T1000 (cell line): Measurements from ENCODE around the gene CCR6.
"Not testable (repeated sequence)": the region's sequence is repeated elsewhere in the genome, so short reads cannot be mapped to it uniquely, and the experiment has no call there.

Experiments
- DNase-seq: peaks from one replicate; lab custom pipeline; 2025; ENCODE audit warnings: mixed read lengths; lab: John Stamatoyannopoulos, UW

Gene CCR6

GRCh38 chr6:167172011-167172410 lies 49.1 kb downstream of the CCR6 start:
- DNase-seq = not testable (repeated sequence)

DNA sequence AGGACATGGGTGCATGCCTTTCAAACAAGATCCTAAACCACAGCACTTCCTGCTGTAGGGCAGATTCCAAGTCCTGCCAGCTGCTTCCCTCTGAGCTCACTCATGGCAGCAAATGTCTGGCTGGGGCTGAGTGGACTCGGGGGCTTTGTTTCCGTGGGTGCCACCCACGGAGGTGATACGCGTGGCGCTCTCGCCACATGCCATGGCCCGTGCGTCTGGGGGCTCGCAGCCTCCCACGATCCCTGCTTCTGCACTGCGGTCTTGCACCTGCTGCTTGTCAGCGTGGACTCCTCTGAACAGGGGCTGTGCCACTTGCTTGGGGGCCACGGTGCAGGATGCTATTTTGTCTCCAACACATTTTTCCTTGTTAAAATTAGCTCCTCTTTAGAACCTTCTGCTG lies 54.4 kb downstream of the CCR6 start:
- not testable (repeated sequence) for DNase-seq

GRCh38 chr6:167178896-167179655 lies 56.2 kb downstream of the CCR6 start:
- not testable (repeated sequence) for DNase-seq

DNA sequence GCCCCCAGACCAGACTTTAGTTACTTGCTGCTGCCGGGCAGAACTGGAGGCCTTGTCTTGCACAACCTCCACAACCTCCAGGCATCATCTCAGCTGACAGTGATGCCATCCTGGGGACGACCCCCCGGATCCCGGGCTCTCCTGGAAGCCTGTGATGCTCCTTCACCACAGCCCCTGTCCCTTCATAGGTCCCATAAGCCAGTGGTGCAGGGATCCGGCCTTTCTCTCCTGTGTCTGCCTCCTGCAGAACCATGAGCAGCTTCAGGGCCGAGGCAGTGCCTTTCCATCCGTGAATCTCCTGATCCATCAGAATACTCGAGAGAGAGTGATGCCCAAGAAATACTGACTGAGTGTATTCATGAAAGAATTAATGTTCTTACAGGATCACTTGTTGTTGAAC lies 57.2 kb downstream of the CCR6 start:
- DNase-seq = not testable (repeated sequence)

DNA sequence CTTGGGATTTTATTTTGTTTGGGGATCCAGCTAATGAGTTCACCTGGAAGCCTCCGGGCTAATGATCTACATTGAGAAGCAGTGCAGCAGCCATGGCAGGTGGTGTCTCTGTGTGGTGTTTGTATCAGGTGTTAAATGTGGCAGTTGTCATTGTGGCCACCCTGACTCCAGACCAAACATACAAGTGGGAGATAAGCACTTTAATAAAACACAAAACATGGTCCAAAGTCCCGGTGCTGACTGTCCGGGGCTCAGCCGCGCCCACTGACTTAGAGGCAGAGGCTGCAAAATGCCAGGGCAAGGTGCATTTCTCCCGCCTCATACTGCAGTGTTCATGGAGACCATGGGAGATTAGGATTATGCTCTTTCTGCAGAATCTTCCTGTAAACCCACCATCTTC lies 58.5 kb downstream of the CCR6 start:
- not testable (repeated sequence) for DNase-seq

DNA sequence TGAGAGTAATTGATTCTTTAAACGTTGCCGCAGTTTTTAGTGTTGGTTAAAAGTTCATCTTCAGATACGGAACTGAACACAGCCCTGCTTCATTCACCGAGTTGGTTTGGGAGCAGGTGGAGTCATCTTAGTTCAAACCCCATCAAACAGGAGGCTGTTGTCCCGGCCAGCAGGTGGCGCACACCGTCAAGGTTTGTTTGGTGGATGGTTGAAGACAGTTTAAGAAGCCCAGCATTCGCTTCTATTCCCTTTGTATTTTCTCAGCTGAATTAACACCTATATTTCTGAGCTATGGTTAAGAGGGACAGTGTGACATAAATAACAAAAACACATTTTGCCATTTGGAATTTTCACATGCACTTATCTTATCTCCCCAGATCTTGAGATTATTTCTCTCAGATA lies 60.0 kb downstream of the CCR6 start:
- DNase-seq = not testable (repeated sequence)

- not testable (repeated sequence) for DNase-seq
Observed at GRCh38 chr6:167185101-167185500, 62.2 kb downstream of the CCR6 start.

DNA sequence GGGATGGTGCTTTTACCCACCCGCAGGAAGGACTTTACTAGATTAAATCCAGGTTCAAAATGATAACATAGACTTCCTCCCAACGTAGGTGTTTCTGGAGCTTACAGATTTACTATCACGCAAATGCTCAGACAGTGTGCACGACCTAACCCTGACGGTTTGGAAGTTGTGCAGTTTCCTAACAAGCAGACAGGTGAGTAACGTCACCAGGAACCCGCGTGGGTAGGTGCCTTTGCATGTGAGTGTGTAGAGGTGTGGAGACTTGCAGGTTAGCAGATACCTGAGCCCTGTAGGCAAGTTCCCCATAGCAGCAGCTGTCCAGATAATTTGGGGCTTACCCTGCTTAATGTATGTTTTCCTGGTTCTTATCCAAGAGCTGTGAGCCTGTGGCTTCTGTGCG lies 64.4 kb downstream of the CCR6 start:
- DNase-seq = not testable (repeated sequence)
